Measurements from ENCODE around the gene LDLRAD4.
"Not testable (repeated sequence)": the region's sequence is repeated elsewhere in the genome, so short reads cannot be mapped to it uniquely, and the experiment has no call there.

Gene LDLRAD4

GRCh38 chr18:13485604-13486003 lies 267.0 kb downstream of the LDLRAD4 start:
- DNase-seq (ENCODE audit: insufficient read length, low spot score) (no peak), FAIRE-seq (no peak)
- TF ChIP-seq SPI1 (IDR thresholded peaks at IDR 0.05; ENCODE audit: low read depth, low read length): no peak
- no peak for TF ChIP-seq POU2F2 (IDR thresholded peaks at IDR 0.05; ENCODE audit: low read depth, low read length)
- TF ChIP-seq POLR2AphosphoS5 (IDR thresholded peaks at IDR 0.05; ENCODE audit: low read depth, low read length): no peak
- no peak for TF ChIP-seq TAF1 (IDR thresholded peaks at IDR 0.05; ENCODE audit: low read depth, low read length)
- TF ChIP-seq PAX5 (IDR thresholded peaks at IDR 0.05; ENCODE audit: insufficient read depth, low read length, severe bottlenecking): no peak
- no peak for TF ChIP-seq POLR2A (IDR thresholded peaks at IDR 0.05; ENCODE audit: low read depth, low read length)

- FAIRE-seq (no peak), DNase-seq (ENCODE audit: insufficient read length, low spot score) (no peak)
- TF ChIP-seq PAX5 (IDR thresholded peaks at IDR 0.05; ENCODE audit: insufficient read depth, low read length, severe bottlenecking) (no peak), POU2F2 (IDR thresholded peaks at IDR 0.05; ENCODE audit: low read depth, low read length) (no peak), SPI1 (IDR thresholded peaks at IDR 0.05; ENCODE audit: low read depth, low read length) (no peak), POLR2AphosphoS5 (IDR thresholded peaks at IDR 0.05; ENCODE audit: low read depth, low read length) (no peak), POLR2A (IDR thresholded peaks at IDR 0.05; ENCODE audit: low read depth, low read length) (no peak), TAF1 (IDR thresholded peaks at IDR 0.05; ENCODE audit: low read depth, low read length) (no peak)
Observed at GRCh38 chr18:13486284-13486683, 267.7 kb downstream of the LDLRAD4 start.

GRCh38 chr18:13486686-13487085 lies 268.1 kb downstream of the LDLRAD4 start:
- DNase-seq (ENCODE audit: insufficient read length, low spot score) (no peak), FAIRE-seq (no peak)
- TF ChIP-seq POU2F2 (IDR thresholded peaks at IDR 0.05; ENCODE audit: low read depth, low read length) (no peak), POLR2AphosphoS5 (IDR thresholded peaks at IDR 0.05; ENCODE audit: low read depth, low read length) (no peak), POLR2A (IDR thresholded peaks at IDR 0.05; ENCODE audit: low read depth, low read length) (no peak), PAX5 (IDR thresholded peaks at IDR 0.05; ENCODE audit: insufficient read depth, low read length, severe bottlenecking) (no peak), SPI1 (IDR thresholded peaks at IDR 0.05; ENCODE audit: low read depth, low read length) (no peak), TAF1 (IDR thresholded peaks at IDR 0.05; ENCODE audit: low read depth, low read length) (no peak)

GRCh38 chr18:13487237-13487636 lies 268.7 kb downstream of the LDLRAD4 start:
- TF ChIP-seq SPI1 (IDR thresholded peaks at IDR 0.05; ENCODE audit: low read depth, low read length) (no peak), PAX5 (IDR thresholded peaks at IDR 0.05; ENCODE audit: insufficient read depth, low read length, severe bottlenecking) (no peak), POLR2A (IDR thresholded peaks at IDR 0.05; ENCODE audit: low read depth, low read length) (no peak), POU2F2 (IDR thresholded peaks at IDR 0.05; ENCODE audit: low read depth, low read length) (no peak), TAF1 (IDR thresholded peaks at IDR 0.05; ENCODE audit: low read depth, low read length) (no peak), POLR2AphosphoS5 (IDR thresholded peaks at IDR 0.05; ENCODE audit: low read depth, low read length) (no peak)
- DNase-seq (ENCODE audit: insufficient read length, low spot score) (no peak), FAIRE-seq (no peak)

- TF ChIP-seq POLR2AphosphoS5 (IDR thresholded peaks at IDR 0.05; ENCODE audit: low read depth, low read length) (no peak), POU2F2 (IDR thresholded peaks at IDR 0.05; ENCODE audit: low read depth, low read length) (no peak), POLR2A (IDR thresholded peaks at IDR 0.05; ENCODE audit: low read depth, low read length) (no peak), PAX5 (IDR thresholded peaks at IDR 0.05; ENCODE audit: insufficient read depth, low read length, severe bottlenecking) (no peak), SPI1 (IDR thresholded peaks at IDR 0.05; ENCODE audit: low read depth, low read length) (no peak), TAF1 (IDR thresholded peaks at IDR 0.05; ENCODE audit: low read depth, low read length) (no peak)
- FAIRE-seq (no peak), DNase-seq (ENCODE audit: insufficient read length, low spot score) (no peak)
Observed at GRCh38 chr18:13488281-13488929, 269.8 kb downstream of the LDLRAD4 start.

GRCh38 chr18:13489303-13489702 lies 270.7 kb downstream of the LDLRAD4 start:
- FAIRE-seq; DNase-seq (ENCODE audit: insufficient read length, low spot score): not testable (repeated sequence)

GRCh38 chr18:13491138-13491537 lies 272.6 kb downstream of the LDLRAD4 start:
- TF ChIP-seq PAX5 (IDR thresholded peaks at IDR 0.05; ENCODE audit: insufficient read depth, low read length, severe bottlenecking) (no peak), POLR2A (IDR thresholded peaks at IDR 0.05; ENCODE audit: low read depth, low read length) (no peak), TAF1 (IDR thresholded peaks at IDR 0.05; ENCODE audit: low read depth, low read length) (no peak), SPI1 (IDR thresholded peaks at IDR 0.05; ENCODE audit: low read depth, low read length) (no peak), POU2F2 (IDR thresholded peaks at IDR 0.05; ENCODE audit: low read depth, low read length) (no peak), POLR2AphosphoS5 (IDR thresholded peaks at IDR 0.05; ENCODE audit: low read depth, low read length) (no peak)
- DNase-seq (ENCODE audit: insufficient read length, low spot score) (no peak), FAIRE-seq (no peak)

- FAIRE-seq: no peak
- TF ChIP-seq PAX5 (IDR thresholded peaks at IDR 0.05; ENCODE audit: insufficient read depth, low read length, severe bottlenecking): no peak
- no peak for TF ChIP-seq POU2F2 (IDR thresholded peaks at IDR 0.05; ENCODE audit: low read depth, low read length)
- TF ChIP-seq POLR2AphosphoS5 (IDR thresholded peaks at IDR 0.05; ENCODE audit: low read depth, low read length): no peak
- TF ChIP-seq SPI1 (IDR thresholded peaks at IDR 0.05; ENCODE audit: low read depth, low read length): no peak
- TF ChIP-seq TAF1 (IDR thresholded peaks at IDR 0.05; ENCODE audit: low read depth, low read length): no peak
- no peak for TF ChIP-seq POLR2A (IDR thresholded peaks at IDR 0.05; ENCODE audit: low read depth, low read length)
- DNase-seq (ENCODE audit: insufficient read length, low spot score): no peak
Observed at GRCh38 chr18:13492314-13492713, 273.8 kb downstream of the LDLRAD4 start.

- FAIRE-seq: no peak
Observed at GRCh38 chr18:13493079-13493478, 274.5 kb downstream of the LDLRAD4 start.

GRCh38 chr18:13493725-13494124 lies 275.2 kb downstream of the LDLRAD4 start:
- TF ChIP-seq TAF1 (IDR thresholded peaks at IDR 0.05; ENCODE audit: low read depth, low read length): no peak
- FAIRE-seq: no peak
- DNase-seq (ENCODE audit: insufficient read length, low spot score): no peak

More at GRCh38 chr18:13493079-13493478, 274.5 kb downstream of the LDLRAD4 start:
- TF ChIP-seq POLR2A (IDR thresholded peaks at IDR 0.05; ENCODE audit: low read depth, low read length) (no peak), SPI1 (IDR thresholded peaks at IDR 0.05; ENCODE audit: low read depth, low read length) (no peak), POLR2AphosphoS5 (IDR thresholded peaks at IDR 0.05; ENCODE audit: low read depth, low read length) (no peak), PAX5 (IDR thresholded peaks at IDR 0.05; ENCODE audit: insufficient read depth, low read length, severe bottlenecking) (no peak), TAF1 (IDR thresholded peaks at IDR 0.05; ENCODE audit: low read depth, low read length) (no peak), POU2F2 (IDR thresholded peaks at IDR 0.05; ENCODE audit: low read depth, low read length) (no peak)
- no peak for DNase-seq (ENCODE audit: insufficient read length, low spot score)

Measured in GM12891 (cell line).